SK-N-MC (cell line): ENCODE results near the gene ETV5.
"Not testable (repeated sequence)": the region's sequence is repeated elsewhere in the genome, so short reads cannot be mapped to it uniquely, and the experiment has no call there.

ENCODE experiments used
- DNase-seq: peaks from one replicate; pipeline ENCODE4 v3.0.0-alpha.2; 2011; ENCODE audit warnings: low read depth, low spot score
- H3K27ac ChIP-seq: fragments of 200-600 bp; sonication (generic); 2 replicates; pipeline ENCODE4 v1.5.1; 2016; ENCODE audit warnings: mixed run types
- H3K36me3 ChIP-seq: fragments of 200-600 bp; sonication (generic); 2 replicates; pipeline ENCODE4 v1.6.1; 2017; ENCODE audit warnings: antibody characterized with exemption, low read length, mixed read lengths; ENCODE audit not compliant: insufficient read depth
- H3K4me3 ChIP-seq: fragments of 200-600 bp; sonication (generic); 2 replicates; pipeline ENCODE4 v1.5.1; 2016
- H3K9ac ChIP-seq: fragments of 200-600 bp; sonication (generic); 2 replicates; pipeline ENCODE4 v1.8.0; 2017; ENCODE audit warnings: mixed run types, mixed read lengths; ENCODE audit not compliant: insufficient read length
- H3K9me3 ChIP-seq: fragments of 200-600 bp; sonication (generic); 2 replicates; pipeline ENCODE4 v1.6.1; 2017; ENCODE audit warnings: low read depth, mild to moderate bottlenecking, antibody characterized with exemption, low read length, moderate library complexity, mixed read lengths
- EZH2 ChIP-seq: fragments of 200-600 bp; sonication (generic); IDR thresholded peaks from one replicate; pipeline ENCODE4 v1.6.1; 2017; ENCODE audit warnings: antibody characterized with exemption
- FOXP2 ChIP-seq: optimal IDR thresholded peaks from 2 replicates; pipeline ENCODE3; 2011; ENCODE audit warnings: mild to moderate bottlenecking, moderate library complexity; ENCODE audit not compliant: insufficient read depth; ENCODE audit errors: extremely low read length, control extremely low read depth
- POLR2AphosphoS5 ChIP-seq: IDR thresholded peaks from 2 replicates; pipeline ENCODE4 v1.6.1; 2012; ENCODE audit warnings: mild to moderate bottlenecking, low read depth, low read length, borderline replicate concordance

The ETV5 gene

GRCh38 chr3:186044427-186044826 lies 64.5 kb downstream of the ETV5 start:
- no peak for TF ChIP-seq FOXP2
- TF ChIP-seq EZH2: no peak
- no peak for TF ChIP-seq POLR2AphosphoS5
- Histone ChIP-seq H3K4me3 (no peak overlapping the region), H3K9ac (no peak overlapping the region), H3K36me3 (no peaks in the 10 kb centered on the region), H3K9me3 (no peaks in the 10 kb centered on the region), H3K27ac (no peak overlapping the region)
- DNase-seq: no peak

GRCh38 chr3:186042521-186043202 lies 66.2 kb downstream of the ETV5 start:
- Histone ChIP-seq H3K9ac (no peak overlapping the region), H3K9me3 (no peaks in the 10 kb centered on the region), H3K36me3 (no peaks in the 10 kb centered on the region), H3K27ac (no peak overlapping the region), H3K4me3 (no peak overlapping the region)
- no peak for DNase-seq
- TF ChIP-seq EZH2 (no peak), FOXP2 (no peak), POLR2AphosphoS5 (no peak)

GRCh38 chr3:186042036-186042435 lies 66.9 kb downstream of the ETV5 start:
- Histone ChIP-seq H3K9ac (no peak overlapping the region), H3K4me3 (no peak overlapping the region), H3K9me3 (no peaks in the 10 kb centered on the region), H3K36me3 (no peaks in the 10 kb centered on the region), H3K27ac (no peak overlapping the region)
- no peak for TF ChIP-seq POLR2AphosphoS5
- no peak for DNase-seq

GRCh38 chr3:186038360-186038759 lies 70.5 kb downstream of the ETV5 start:
- DNase-seq: no peak
- no peak overlapping the region for H3K4me3 ChIP-seq

GRCh38 chr3:186035277-186035676 lies 73.6 kb downstream of the ETV5 start:
- H3K36me3 ChIP-seq: no peaks in the 10 kb centered on the region
- no peak for DNase-seq
- H3K9ac ChIP-seq: no peak overlapping the region
- no peaks in the 10 kb centered on the region for H3K9me3 ChIP-seq
- TF ChIP-seq EZH2 (no peak), POLR2AphosphoS5 (no peak), FOXP2 (no peak)
- H3K4me3 ChIP-seq: no peak overlapping the region
- H3K27ac ChIP-seq: no peak overlapping the region

More at GRCh38 chr3:186038360-186038759, 70.5 kb downstream of the ETV5 start:
- Histone ChIP-seq H3K9me3 (no peaks in the 10 kb centered on the region), H3K36me3 (no peaks in the 10 kb centered on the region), H3K27ac (no peak overlapping the region), H3K9ac (no peak overlapping the region)
- TF ChIP-seq EZH2: no peak
- no peak for TF ChIP-seq POLR2AphosphoS5
- TF ChIP-seq FOXP2: no peak

GRCh38 chr3:186032321-186032720 lies 76.6 kb downstream of the ETV5 start:
- no peak overlapping the region for H3K4me3 ChIP-seq
- no peak for DNase-seq
- TF ChIP-seq EZH2 (no peak), POLR2AphosphoS5 (no peak), FOXP2 (no peak)
- no peaks in the 10 kb centered on the region for H3K9me3 ChIP-seq
- H3K9ac ChIP-seq: no peak overlapping the region
- H3K27ac ChIP-seq: no peak overlapping the region
- no peaks in the 10 kb centered on the region for H3K36me3 ChIP-seq

GRCh38 chr3:186025993-186026392 lies 82.9 kb downstream of the ETV5 start:
- not testable (repeated sequence) for H3K36me3 ChIP-seq, H3K9ac ChIP-seq, DNase-seq, H3K4me3 ChIP-seq, H3K9me3 ChIP-seq, H3K27ac ChIP-seq

GRCh38 chr3:186025161-186025560 lies 83.7 kb downstream of the ETV5 start:
- TF ChIP-seq FOXP2 (no peak), EZH2 (no peak), POLR2AphosphoS5 (no peak)
- no peak overlapping the region for H3K27ac ChIP-seq
- H3K9me3 ChIP-seq: no peaks in the 10 kb centered on the region
- H3K4me3 ChIP-seq: no peak overlapping the region
- H3K36me3 ChIP-seq: no peaks in the 10 kb centered on the region
- no peak for DNase-seq
- H3K9ac ChIP-seq: no peak overlapping the region

GRCh38 chr3:186024210-186024609 lies 84.7 kb downstream of the ETV5 start:
- Histone ChIP-seq H3K9me3 (no peaks in the 10 kb centered on the region), H3K36me3 (no peaks in the 10 kb centered on the region), H3K4me3 (no peak overlapping the region), H3K9ac (no peak overlapping the region), H3K27ac (no peak overlapping the region)
- DNase-seq: no peak
- TF ChIP-seq FOXP2 (no peak), EZH2 (no peak), POLR2AphosphoS5 (no peak)
